Fibroblast of skin of left quadriceps (primary cell): Measurements from ENCODE around the gene MZF1.
A peak's percentile ranks its signal among the peaks of the same experiment; 100 is the strongest.

ENCODE experiments used
- DNase-seq, 2 experiments: peaks; one replicate each; pipeline ENCODE4 v3.0.0-alpha.2; 2013; ENCODE audit warnings: low read depth in 2 of 2

MZF1 gene

GRCh38 chr19:58555920-58556621 lies 17.1 kb downstream of the MZF1 start:
- DNase-seq = no peak

GRCh38 chr19:58555369-58555885 lies 17.7 kb downstream of the MZF1 start:
- DNase-seq = no peak

DNA sequence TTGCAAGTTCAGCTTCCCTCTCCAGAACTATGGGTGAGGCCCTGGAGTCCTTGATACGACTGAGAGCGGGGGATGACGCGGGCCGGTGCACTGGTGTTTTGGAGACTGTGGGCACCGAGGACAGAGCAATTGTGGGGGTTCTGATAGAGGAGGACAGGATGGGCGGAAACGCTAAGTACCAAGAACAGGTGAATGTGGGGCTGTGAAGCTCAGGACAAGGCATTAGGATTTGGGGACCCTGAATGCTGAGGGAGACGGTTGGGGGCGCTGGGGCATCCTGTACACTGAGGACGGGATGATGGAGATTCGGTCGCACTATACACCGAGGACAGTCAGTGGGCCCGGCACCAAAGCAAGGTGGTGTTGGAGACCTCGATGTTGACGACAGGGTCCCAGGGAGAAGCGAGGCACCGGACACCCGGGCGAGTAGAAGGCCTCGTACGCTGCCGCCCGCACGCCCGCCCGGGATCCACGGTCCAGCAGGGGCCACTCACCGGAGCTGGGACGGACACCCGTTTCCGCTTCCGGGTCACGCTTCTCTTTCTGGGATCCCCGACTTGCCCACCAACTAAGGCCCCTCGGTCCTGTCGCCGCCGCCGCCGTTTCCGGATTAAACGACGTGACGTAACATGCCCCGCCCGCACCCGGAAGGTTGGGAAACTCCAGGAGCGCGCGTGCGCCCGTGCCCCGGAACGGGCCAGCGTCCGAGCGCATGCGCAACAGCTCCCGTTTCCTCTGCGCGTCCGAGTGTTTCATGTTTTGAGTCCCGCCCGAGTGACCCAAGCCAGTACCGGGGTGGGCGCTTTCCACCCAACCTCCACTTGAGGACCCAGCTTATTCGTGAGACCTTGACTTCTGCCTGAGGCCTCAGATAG lies 18.4 kb downstream of the MZF1 start, which contains the start of gene CHMP2A:
TSS of gene CHMP2A (minus strand) at position 612 of the 875 bp plus-strand sequence. CDS start 893 bp downstream, outside the sequence.
- peak; percentile 93 to 94 for DNase-seq

GRCh38 chr19:58553799-58554493 lies 19.2 kb downstream of the MZF1 start:
- no peak for DNase-seq

DNA sequence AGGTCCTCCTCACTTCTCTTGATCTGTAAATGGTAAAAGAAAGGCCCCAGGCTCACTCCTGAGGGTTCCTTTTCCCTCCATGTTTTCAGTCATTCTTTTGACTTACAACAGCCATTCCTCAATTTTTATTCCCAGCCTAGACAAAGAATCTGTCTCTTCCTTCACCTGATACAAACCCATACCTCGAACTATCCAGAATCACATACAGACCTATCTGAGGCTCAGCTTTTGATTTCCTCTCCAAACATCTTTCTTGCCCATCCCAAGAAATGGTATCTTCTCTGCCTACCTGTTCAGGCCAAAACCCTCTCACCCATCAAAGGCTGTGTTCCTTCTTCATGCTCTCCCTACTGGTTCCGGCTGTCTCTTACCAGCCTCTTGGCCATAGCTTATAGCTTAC lies 20.5 kb downstream of the MZF1 start:
- no peak for DNase-seq

GRCh38 chr19:58551577-58552471 lies 21.3 kb downstream of the MZF1 start:
- DNase-seq = no peak

DNA sequence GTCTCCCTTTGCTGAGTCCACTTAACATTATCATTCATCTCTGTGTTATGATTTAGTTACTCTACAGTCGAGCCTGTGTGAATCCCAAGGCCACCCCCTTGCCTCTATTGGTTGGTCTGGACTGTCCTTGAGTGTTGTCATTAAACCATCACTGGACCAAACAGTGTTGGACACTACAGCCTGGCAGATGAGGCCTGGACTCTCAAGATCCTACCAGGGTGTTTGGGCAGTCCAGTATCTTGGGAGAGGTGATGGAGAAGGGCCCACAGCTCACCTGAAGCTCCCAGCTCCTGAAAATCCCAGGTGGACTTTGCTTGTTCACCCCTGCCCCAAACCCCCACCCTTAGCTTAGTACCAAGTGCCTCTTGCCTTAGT lies 22.0 kb downstream of the MZF1 start:
- DNase-seq = no peak

DNA sequence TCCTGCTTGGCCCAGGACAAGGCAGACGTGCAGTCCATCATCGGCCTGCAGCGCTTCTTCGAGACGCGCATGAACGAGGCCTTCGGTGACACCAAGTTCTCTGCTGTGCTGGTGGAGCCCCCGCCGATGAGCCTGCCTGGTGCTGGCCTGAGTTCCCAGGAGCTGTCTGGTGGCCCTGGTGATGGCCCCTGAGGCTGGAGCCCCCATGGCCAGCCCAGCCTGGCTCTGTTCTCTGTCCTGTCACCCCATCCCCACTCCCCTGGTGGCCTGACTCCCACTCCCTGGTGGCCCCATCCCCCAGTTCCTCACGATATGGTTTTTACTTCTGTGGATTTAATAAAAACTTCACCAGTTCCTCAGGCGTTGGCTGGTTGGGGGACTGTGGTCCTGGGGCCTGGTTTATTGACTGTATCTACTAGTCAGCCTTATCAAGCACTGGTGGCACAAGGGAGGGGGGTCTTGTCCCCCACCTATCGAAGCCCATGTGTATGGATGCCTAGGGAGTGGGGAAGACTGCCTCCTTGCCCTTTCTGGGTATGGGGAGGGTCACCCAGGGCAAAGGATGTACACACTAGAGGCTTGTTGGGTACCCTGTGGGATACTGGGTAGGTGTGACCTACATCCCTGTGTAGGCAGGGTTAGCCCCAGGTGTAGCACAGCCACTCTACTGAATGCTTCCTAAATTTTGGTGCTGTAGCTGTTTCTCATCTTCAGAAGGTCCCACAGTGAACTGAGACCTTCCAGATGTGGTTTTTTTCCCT lies 22.6 kb downstream of the MZF1 start:
- DNase-seq = no peak

DNA sequence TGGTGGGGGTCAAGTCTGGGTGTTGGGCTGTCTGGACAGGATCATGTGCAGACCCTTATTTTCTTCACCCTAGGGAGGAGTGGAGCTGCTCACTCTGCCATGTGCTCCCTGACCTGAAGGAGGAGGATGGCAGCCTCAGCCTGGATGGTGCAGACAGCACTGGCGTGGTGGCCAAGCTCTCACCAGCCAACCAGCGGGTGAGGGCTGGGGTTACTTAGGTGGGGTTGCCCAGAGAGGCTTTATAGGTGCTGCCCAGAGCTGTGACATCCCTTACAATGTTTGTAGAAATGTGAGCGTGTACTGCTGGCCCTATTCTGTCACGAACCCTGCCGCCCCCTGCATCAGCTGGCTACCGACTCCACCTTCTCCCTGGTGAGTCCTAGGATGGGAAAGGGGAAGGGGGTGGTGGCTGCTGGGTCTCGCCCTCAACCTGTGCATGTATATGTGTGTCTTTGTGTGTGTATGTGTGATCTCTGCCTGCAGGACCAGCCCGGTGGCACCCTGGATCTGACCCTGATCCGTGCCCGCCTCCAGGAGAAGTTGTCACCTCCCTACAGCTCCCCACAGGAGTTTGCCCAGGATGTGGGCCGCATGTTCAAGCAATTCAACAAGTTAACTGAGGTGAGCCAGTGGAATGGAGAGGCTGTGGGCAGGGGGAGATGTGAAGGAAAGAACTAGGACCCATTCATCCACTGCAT lies 23.3 kb downstream of the MZF1 start:
- DNase-seq = no peak

- DNase-seq = no peak
Measured at GRCh38 chr19:58548859-58549663, 24.1 kb downstream of the MZF1 start.

DNA sequence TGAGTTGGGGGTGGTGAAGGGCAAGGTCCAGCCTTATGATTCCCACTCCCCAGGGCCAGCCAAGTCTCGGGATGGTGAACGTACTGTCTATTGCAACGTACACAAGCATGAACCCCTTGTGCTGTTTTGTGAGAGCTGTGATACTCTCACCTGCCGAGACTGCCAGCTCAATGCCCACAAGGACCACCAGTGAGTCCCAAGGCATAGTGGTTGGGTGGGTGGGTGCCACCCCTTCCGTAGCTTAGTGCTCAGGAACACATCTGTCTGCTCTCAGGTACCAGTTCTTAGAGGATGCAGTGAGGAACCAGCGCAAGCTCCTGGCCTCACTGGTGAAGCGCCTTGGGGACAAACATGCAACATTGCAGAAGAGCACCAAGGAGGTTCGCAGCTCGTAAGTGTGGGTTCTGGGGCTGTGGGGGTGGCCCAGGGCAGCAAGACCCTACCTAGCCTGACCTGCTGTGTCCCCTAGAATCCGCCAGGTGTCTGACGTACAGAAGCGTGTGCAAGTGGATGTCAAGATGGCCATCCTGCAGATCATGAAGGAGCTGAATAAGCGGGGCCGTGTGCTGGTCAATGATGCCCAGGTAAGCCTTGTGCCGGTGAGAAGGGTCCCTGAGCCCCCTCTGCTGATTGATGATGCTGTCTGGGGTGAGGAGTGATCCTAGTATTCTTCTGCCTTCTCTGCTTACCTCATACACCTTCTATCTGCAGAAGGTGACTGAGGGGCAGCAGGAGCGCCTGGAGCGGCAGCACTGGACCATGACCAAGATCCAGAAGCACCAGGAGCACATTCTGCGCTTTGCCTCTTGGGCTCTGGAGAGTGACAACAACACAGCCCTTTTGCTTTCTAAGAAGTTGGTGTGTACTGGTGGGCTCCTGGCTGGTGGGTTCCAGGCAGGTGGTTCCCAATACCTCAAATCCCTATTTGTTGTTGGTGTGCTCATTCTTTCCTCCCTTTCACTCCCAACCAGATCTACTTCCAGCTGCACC lies 25.5 kb downstream of the MZF1 start:
- DNase-seq = no peak

DNA sequence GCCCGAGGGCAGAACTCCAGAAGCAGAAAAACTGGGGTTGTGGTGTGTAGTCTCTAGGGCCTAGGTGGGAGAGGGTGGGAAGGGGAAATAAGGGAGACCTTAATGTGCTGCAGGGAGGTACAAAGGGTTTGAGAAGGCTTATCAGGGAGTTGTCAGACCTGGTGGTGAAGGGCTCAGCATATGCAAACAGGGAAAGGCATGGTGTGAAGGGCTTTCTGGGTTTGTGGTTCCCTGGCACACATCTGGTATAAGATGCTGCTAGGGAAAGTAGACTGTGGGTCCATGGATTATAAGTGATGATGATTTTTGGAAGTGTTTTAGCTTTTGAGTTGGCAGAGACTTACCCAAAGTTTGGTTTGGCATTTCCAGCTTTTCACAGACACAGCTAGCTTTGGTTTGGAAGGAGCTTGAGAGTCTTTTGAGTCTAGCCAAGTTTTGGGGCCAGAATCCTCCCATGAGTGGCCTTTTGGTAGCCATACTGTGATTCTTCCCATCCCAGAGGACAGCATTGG lies 27.1 kb downstream of the MZF1 start:
- no peak for DNase-seq

DNA sequence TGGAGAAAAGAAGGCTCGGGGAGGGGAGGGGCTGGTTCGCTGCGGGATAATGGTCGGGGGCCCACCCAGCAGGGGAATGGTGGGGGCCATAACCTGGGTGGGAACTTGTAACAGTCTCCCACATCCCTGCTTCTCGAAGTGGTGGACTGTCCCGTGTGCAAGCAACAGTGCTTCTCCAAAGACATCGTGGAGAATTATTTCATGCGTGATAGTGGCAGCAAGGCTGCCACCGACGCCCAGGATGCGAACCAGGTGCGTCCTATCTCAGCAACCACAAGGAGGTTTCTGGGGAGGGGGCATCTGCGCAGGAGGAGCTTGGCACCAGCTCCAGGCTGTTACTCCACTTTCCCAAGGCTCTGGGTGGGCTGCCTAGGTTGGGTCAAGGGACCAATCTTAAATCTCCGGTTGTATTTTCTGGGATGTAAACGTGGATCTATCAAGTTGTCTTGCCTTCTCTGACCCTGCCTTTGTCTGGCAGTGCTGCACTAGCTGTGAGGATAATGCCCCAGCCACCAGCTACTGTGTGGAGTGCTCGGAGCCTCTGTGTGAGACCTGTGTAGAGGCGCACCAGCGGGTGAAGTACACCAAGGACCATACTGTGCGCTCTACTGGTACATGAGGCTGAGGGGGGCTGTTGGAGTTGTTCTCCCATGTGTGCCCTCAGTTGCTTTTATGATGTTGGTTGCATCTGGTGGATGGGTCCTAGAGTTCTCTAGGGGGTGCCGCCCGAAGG lies 27.7 kb downstream of the MZF1 start:
- no peak for DNase-seq

DNA sequence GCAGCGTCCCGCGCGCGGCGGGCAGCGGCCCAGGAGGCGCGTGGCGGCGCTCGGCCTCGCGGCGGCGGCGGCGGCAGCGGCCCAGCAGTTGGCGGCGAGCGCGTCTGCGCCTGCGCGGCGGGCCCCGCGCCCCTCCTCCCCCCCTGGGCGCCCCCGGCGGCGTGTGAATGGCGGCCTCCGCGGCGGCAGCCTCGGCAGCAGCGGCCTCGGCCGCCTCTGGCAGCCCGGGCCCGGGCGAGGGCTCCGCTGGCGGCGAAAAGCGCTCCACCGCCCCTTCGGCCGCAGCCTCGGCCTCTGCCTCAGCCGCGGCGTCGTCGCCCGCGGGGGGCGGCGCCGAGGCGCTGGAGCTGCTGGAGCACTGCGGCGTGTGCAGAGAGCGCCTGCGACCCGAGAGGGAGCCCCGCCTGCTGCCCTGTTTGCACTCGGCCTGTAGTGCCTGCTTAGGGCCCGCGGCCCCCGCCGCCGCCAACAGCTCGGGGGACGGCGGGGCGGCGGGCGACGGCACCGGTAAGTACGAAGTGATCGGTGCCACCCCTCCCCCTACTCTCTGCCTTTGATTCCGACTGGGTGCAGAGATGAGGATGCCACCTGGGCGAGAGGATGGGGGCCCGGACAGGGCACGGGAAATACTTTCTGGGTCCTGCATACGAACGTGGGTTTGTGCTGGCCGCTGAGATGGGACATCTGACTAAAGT lies 28.4 kb downstream of the MZF1 start:
- no peak for DNase-seq

DNA sequence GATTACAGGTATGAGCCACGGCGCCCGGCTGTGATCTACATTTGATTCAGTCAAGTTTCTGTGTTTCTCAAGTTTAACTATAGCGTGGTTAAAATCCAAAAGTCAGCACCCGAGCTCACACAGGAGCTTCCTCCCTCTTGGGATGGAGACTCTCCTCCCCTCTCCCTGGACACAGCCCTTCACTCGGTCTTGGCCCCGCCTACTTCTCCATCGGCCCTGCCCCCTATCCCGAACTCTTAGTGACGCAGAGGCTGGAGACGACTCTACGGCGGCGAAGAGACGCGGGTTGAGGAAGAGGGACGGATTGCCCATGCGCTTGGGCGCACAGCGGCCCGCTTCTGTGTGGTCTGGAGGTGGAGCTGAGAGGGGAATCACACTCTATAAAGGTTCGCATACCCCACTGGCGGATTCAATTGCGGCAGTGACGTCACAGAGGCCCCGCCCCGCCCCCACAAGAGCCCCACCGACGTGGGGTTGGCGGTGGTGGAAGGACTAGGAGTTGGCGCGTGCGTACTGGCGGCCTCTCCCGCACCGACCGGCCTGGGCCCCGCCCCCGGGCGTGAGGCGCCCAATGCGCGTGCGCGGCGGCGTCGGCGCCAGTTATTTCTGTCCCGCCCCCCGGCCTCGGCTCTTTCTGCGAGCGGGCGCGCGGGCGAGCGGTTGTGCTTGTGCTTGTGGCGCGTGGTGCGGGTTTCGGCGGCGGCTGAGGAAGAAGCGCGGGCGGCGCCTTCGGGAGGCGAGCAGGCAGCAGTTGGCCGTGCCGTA lies 29.1 kb downstream of the MZF1 start, which contains the start of gene TRIM28:
TSS of gene TRIM28 (plus strand) at position 239 of the 765 bp plus-strand sequence. CDS start 694 bp downstream, outside the sequence.
- DNase-seq = peak; percentile 99 to 100
